H54 (cell line): ENCODE data around the gene ABI1.
A peak's percentile ranks its signal among the peaks of the same experiment; 100 is the strongest.
"Not testable (repeated sequence)": the region's sequence is repeated elsewhere in the genome, so short reads cannot be mapped to it uniquely, and the experiment has no call there.

Experiments
- DNase-seq: peaks from one replicate; pipeline ENCODE4 v3.0.0; 2011; ENCODE audit warnings: low spot score, mixed read lengths; ENCODE audit not compliant: insufficient read length
- FAIRE-seq: peaks from 3 replicates; lab custom pipeline; 2011; peaks lifted over from hg19 to GRCh38; lab: Jason Lieb, UNC
- POLR2A ChIP-seq: IDR thresholded peaks from 2 replicates; pipeline ENCODE4 v1.6.1; 2011; ENCODE audit warnings: low read depth, mild to moderate bottlenecking, low read length

Gene ABI1

GRCh38 chr10:26860443-26861204 is at the start of gene ABI1:
Gene ABI1, minus strand, starts transcription at chr10:26860958. Its CDS starts 95 bp downstream, at chr10:26860863.
- TF ChIP-seq POLR2A = peak; percentile 93
- peak; percentile 77 for DNase-seq
- FAIRE-seq = peak; percentile 72

GRCh38 chr10:26909753-26910152 is 49.0 kb upstream of the ABI1 start:
- FAIRE-seq = no peak
- DNase-seq = no peak

GRCh38 chr10:26905253-26905781 is 44.6 kb upstream of the ABI1 start:
- FAIRE-seq, DNase-seq: not testable (repeated sequence)

More at GRCh38 chr10:26909753-26910152, 49.0 kb upstream of the ABI1 start:
- TF ChIP-seq POLR2A = no peak

GRCh38 chr10:26903431-26904217 is 42.9 kb upstream of the ABI1 start:
- TF ChIP-seq POLR2A = no peak
- DNase-seq (no peak), FAIRE-seq (no peak)

- not testable (repeated sequence) for DNase-seq, FAIRE-seq
Observed at GRCh38 chr10:26892306-26892923, 31.7 kb upstream of the ABI1 start.

GRCh38 chr10:26890956-26891355 is 30.2 kb upstream of the ABI1 start:
- DNase-seq (no peak), FAIRE-seq (no peak)
- TF ChIP-seq POLR2A = no peak

- DNase-seq = peak; percentile 20
- no peak for FAIRE-seq
- no peak for TF ChIP-seq POLR2A
Observed at GRCh38 chr10:26887611-26888215, 27.0 kb upstream of the ABI1 start.

- TF ChIP-seq POLR2A = no peak
- DNase-seq (peak; percentile 18), FAIRE-seq (peak; percentile 91)
Observed at GRCh38 chr10:26881600-26882331, 21.0 kb upstream of the ABI1 start.

GRCh38 chr10:26879744-26880143 is 19.0 kb upstream of the ABI1 start:
- TF ChIP-seq POLR2A = no peak
- DNase-seq = no peak
- peak; percentile 55 for FAIRE-seq

- no peak for TF ChIP-seq POLR2A
- DNase-seq (no peak), FAIRE-seq (no peak)
Observed at GRCh38 chr10:26870766-26871165, 10.0 kb upstream of the ABI1 start.

- FAIRE-seq (no peak), DNase-seq (no peak)
Observed at GRCh38 chr10:26869528-26869927, 8.8 kb upstream of the ABI1 start.

GRCh38 chr10:26863351-26864076 is 2.8 kb upstream of the ABI1 start:
- TF ChIP-seq POLR2A = no peak
- FAIRE-seq = no peak

More at GRCh38 chr10:26869528-26869927, 8.8 kb upstream of the ABI1 start:
- TF ChIP-seq POLR2A = no peak

More at GRCh38 chr10:26863351-26864076, 2.8 kb upstream of the ABI1 start:
- no peak for DNase-seq
